Measurements from ENCODE around the gene TECR. TPM values are rescaled to one million over a fixed set of nuclear protein-coding genes. Genes with fewer than 3 reads are reported as not detected.
A peak's percentile ranks its signal among the peaks of the same experiment; 100 is the strongest.

TECR gene
- total and polyA plus RNA-seq, 9 of the 15 experiments (the other 6 are each of a cell fraction or from before 2014, with no cell fraction given), result 29.3 to 211 (median 81.4) TPM

DNA sequence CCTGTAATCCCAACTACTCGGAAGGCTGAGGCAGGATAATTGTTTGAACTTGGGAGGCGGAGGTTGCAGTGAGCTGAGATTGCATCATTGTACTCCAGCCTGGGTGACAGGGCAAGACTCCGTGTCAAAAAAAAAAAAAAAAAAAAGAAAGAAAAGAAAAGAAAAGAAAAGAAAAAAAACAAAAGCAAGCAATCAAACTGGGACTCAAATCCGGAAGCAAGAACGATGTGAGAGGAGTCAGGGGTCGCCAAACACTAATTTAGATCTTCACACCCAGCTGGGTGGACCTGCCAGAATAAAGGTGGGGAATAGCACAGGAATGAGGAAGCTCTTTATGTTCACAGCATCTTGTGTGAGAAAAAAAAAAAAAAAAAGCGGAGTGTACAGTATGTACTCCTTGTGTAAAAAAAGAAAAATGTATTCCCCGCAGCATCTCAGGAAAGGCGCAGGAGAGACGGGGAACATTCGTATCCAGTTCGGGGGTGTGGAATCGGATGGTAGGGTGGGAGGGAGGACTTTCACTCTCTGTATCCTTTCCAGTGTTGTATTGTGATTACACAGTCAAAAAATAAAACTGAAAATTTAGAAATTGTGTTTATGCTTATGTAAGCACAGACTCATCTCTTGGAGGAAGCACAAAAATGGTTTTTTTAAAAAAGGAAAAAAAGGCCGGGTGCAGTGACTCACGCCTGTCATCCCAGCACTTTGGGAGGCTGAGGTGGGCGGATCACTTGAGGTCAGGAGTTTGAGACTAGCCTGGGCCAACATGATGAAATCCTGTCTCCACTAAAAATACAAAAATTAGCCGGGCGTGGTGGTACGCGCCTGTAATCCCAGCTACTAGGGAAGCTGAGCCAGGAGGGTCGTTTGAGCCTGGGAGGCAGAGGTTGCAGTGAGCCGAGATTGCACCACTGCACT lies 18.8 kb upstream of the TECR start (continued):
- TF ChIP-seq, protein P1, sequence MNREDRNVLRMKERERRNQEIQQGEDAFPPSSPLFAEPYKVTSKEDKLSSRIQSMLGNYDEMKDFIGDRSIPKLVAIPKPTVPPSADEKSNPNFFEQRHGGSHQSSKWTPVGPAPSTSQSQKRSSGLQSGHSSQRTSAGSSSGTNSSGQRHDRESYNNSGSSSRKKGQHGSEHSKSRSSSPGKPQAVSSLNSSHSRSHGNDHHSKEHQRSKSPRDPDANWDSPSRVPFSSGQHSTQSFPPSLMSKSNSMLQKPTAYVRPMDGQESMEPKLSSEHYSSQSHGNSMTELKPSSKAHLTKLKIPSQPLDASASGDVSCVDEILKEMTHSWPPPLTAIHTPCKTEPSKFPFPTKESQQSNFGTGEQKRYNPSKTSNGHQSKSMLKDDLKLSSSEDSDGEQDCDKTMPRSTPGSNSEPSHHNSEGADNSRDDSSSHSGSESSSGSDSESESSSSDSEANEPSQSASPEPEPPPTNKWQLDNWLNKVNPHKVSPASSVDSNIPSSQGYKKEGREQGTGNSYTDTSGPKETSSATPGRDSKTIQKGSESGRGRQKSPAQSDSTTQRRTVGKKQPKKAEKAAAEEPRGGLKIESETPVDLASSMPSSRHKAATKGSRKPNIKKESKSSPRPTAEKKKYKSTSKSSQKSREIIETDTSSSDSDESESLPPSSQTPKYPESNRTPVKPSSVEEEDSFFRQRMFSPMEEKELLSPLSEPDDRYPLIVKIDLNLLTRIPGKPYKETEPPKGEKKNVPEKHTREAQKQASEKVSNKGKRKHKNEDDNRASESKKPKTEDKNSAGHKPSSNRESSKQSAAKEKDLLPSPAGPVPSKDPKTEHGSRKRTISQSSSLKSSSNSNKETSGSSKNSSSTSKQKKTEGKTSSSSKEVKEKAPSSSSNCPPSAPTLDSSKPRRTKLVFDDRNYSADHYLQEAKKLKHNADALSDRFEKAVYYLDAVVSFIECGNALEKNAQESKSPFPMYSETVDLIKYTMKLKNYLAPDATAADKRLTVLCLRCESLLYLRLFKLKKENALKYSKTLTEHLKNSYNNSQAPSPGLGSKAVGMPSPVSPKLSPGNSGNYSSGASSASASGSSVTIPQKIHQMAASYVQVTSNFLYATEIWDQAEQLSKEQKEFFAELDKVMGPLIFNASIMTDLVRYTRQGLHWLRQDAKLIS (CRISPR knock-in tag; IDR thresholded peaks at IDR 0.05), result no peak
- TF ChIP-seq CEBPB (tag; IDR thresholded peaks at IDR 0.05) (peak; percentile 63), NCOA6 (IDR thresholded peaks at IDR 0.05) (no peak), CBX3 (IDR thresholded peaks at IDR 0.05; ENCODE audit: borderline replicate concordance in 1 of 2, low read length in 2 of 2) (no peak), EWSR1 (IDR thresholded peaks at IDR 0.05; ENCODE audit: borderline replicate concordance, low read depth, partially characterized antibody) (no peak), ESRRB (CRISPR knock-in tag; IDR thresholded peaks at IDR 0.05; ENCODE audit: borderline replicate concordance) (no peak), FOXA3 (CRISPR knock-in tag; conservative IDR thresholded peaks at IDR 0.05 in 1 of 2, IDR thresholded peaks at IDR 0.05 in 1 of 2) (no peak)
- TF ChIP-seq, protein P2, sequence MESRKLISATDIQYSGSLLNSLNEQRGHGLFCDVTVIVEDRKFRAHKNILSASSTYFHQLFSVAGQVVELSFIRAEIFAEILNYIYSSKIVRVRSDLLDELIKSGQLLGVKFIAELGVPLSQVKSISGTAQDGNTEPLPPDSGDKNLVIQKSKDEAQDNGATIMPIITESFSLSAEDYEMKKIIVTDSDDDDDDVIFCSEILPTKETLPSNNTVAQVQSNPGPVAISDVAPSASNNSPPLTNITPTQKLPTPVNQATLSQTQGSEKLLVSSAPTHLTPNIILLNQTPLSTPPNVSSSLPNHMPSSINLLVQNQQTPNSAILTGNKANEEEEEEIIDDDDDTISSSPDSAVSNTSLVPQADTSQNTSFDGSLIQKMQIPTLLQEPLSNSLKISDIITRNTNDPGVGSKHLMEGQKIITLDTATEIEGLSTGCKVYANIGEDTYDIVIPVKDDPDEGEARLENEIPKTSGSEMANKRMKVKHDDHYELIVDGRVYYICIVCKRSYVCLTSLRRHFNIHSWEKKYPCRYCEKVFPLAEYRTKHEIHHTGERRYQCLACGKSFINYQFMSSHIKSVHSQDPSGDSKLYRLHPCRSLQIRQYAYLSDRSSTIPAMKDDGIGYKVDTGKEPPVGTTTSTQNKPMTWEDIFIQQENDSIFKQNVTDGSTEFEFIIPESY (CRISPR knock-in tag; IDR thresholded peaks at IDR 0.05), result no peak
- TF ChIP-seq, protein P3, sequence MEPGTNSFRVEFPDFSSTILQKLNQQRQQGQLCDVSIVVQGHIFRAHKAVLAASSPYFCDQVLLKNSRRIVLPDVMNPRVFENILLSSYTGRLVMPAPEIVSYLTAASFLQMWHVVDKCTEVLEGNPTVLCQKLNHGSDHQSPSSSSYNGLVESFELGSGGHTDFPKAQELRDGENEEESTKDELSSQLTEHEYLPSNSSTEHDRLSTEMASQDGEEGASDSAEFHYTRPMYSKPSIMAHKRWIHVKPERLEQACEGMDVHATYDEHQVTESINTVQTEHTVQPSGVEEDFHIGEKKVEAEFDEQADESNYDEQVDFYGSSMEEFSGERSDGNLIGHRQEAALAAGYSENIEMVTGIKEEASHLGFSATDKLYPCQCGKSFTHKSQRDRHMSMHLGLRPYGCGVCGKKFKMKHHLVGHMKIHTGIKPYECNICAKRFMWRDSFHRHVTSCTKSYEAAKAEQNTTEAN (CRISPR knock-in tag; IDR thresholded peaks at IDR 0.05), result no peak
- TF ChIP-seq, protein P4, sequence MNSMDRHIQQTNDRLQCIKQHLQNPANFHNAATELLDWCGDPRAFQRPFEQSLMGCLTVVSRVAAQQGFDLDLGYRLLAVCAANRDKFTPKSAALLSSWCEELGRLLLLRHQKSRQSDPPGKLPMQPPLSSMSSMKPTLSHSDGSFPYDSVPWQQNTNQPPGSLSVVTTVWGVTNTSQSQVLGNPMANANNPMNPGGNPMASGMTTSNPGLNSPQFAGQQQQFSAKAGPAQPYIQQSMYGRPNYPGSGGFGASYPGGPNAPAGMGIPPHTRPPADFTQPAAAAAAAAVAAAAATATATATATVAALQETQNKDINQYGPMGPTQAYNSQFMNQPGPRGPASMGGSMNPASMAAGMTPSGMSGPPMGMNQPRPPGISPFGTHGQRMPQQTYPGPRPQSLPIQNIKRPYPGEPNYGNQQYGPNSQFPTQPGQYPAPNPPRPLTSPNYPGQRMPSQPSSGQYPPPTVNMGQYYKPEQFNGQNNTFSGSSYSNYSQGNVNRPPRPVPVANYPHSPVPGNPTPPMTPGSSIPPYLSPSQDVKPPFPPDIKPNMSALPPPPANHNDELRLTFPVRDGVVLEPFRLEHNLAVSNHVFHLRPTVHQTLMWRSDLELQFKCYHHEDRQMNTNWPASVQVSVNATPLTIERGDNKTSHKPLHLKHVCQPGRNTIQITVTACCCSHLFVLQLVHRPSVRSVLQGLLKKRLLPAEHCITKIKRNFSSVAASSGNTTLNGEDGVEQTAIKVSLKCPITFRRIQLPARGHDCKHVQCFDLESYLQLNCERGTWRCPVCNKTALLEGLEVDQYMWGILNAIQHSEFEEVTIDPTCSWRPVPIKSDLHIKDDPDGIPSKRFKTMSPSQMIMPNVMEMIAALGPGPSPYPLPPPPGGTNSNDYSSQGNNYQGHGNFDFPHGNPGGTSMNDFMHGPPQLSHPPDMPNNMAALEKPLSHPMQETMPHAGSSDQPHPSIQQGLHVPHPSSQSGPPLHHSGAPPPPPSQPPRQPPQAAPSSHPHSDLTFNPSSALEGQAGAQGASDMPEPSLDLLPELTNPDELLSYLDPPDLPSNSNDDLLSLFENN (IDR thresholded peaks at IDR 0.05; ENCODE audit: low read depth in 2 of 2, low read length in 2 of 2), result no peak
